Smooth muscle cell (in vitro differentiated cells): Measurements from ENCODE around the gene ARSB. TPM values are rescaled to one million over a fixed set of nuclear protein-coding genes. Genes with fewer than 3 reads are reported as not detected.

Experiments used
- DNase-seq: peaks from one replicate; lab custom pipeline; 2025; ENCODE audit not compliant: unreplicated experiment; lab: John Stamatoyannopoulos, UW
- H2AFZ ChIP-seq: fragments of 200-600 bp; sonication (generic); 2 replicates; pipeline ENCODE4 v1.6.0; 2016; ENCODE audit warnings: antibody characterized with exemption, low read depth, mild to moderate bottlenecking
- H3F3A ChIP-seq: fragments of 200-600 bp; sonication (generic); 2 replicates; pipeline ENCODE4 v1.6.0; 2017; ENCODE audit warnings: antibody characterized with exemption, low read depth
- H3K27ac ChIP-seq: fragments of 200-600 bp; sonication (generic); 2 replicates; pipeline ENCODE4 v1.5.1; 2016; ENCODE audit warnings: low read depth, mild to moderate bottlenecking
- H3K27me3 ChIP-seq: fragments of 200-600 bp; sonication (generic); 2 replicates; pipeline ENCODE4 v1.6.1; 2016; ENCODE audit warnings: low read depth, mild to moderate bottlenecking
- H3K36me3 ChIP-seq: fragments of 200-600 bp; sonication (generic); 2 replicates; pipeline ENCODE4 v1.5.1; 2016; ENCODE audit warnings: low read depth
- H3K4me1 ChIP-seq: fragments of 200-600 bp; sonication (generic); 2 replicates; pipeline ENCODE4 v1.5.1; 2016; ENCODE audit warnings: low read depth
- H3K4me2 ChIP-seq: fragments of 200-600 bp; sonication (generic); 2 replicates; pipeline ENCODE4 v1.6.0; 2016; ENCODE audit warnings: mild to moderate bottlenecking
- H3K4me3 ChIP-seq: fragments of 200-600 bp; sonication (generic); 2 replicates; pipeline ENCODE4 v1.5.1; 2016; ENCODE audit warnings: mild to moderate bottlenecking
- H3K79me2 ChIP-seq: fragments of 200-600 bp; sonication (generic); 2 replicates; pipeline ENCODE4 v1.6.0; 2016; ENCODE audit warnings: low read depth, mild to moderate bottlenecking
- H3K9ac ChIP-seq: fragments of 200-600 bp; sonication (generic); 2 replicates; pipeline ENCODE4 v1.6.0; 2016; ENCODE audit warnings: low read depth
- H3K9me3 ChIP-seq: fragments of 200-600 bp; sonication (generic); replicated peaks from 2 replicates; pipeline ENCODE4 v1.5.1; 2016; ENCODE audit warnings: low read depth
- H4K20me1 ChIP-seq: fragments of 200-600 bp; sonication (generic); 2 replicates; pipeline ENCODE4 v1.6.0; 2016; ENCODE audit warnings: low read depth
- CTCF ChIP-seq: fragments of 200-600 bp; sonication (generic); IDR thresholded peaks from 2 replicates; pipeline ENCODE4 v1.5.1; 2017; ENCODE audit warnings: borderline replicate concordance, mild to moderate bottlenecking, antibody characterized with exemption; ENCODE audit not compliant: insufficient read depth, poor library complexity, severe bottlenecking
- WGBS: methylation state at CpG from one replicate; pipeline ENCODE4 v1.1.7; 2016; ENCODE audit warnings: low lambda C conversion rate; 5-methylcytosine and 5-hydroxymethylcytosine counted together
- polyA plus RNA-seq: library from polyadenylated mRNA; unstranded; fragments of >200 nt; fragmentation: Nextera tagmentation; extraction: Ambion mirVana; gene quantifications from 2 replicates; pipeline ENCODE4 v1.2.1, GENCODE V29; 2016
- total RNA-seq: library from RNA; depleted of rRNA; stranded (reverse); fragments of >200 nt; gene quantifications from 2 replicates; pipeline ENCODE4 v1.2.3, GENCODE V29; 2014

The ARSB gene
- total and polyA plus RNA-seq, 2 experiments from 2014 or later: 17.5 to 23.2 TPM

- 89% methylated on average over 2 of the region's 2 CpGs for WGBS
- no peak for DNase-seq
- no peak overlapping the region for H3K27ac ChIP-seq
Observed at GRCh38 chr5:79014631-79015030, 29.5 kb upstream of the ARSB start.

GRCh38 chr5:79011869-79012268 is 26.8 kb upstream of the ARSB start:
- H4K20me1 ChIP-seq: no peaks in the 10 kb centered on the region
- no peak overlapping the region for H3K4me3 ChIP-seq
- no peak overlapping the region for H3K4me2 ChIP-seq
- no peaks in the 10 kb centered on the region for H3K79me2 ChIP-seq
- H3F3A ChIP-seq: no peaks in the 10 kb centered on the region
- H3K27me3 ChIP-seq: peaks cover 32% of the 10 kb centered on the region
- no peaks in the 10 kb centered on the region for H3K4me1 ChIP-seq
- H2AFZ ChIP-seq: no peak overlapping the region
- H3K9me3 ChIP-seq: no peaks in the 10 kb centered on the region
- DNase-seq: no peak
- no peak overlapping the region for H3K27ac ChIP-seq
- no peaks in the 10 kb centered on the region for H3K36me3 ChIP-seq
- TF ChIP-seq CTCF: no peak
- H3K9ac ChIP-seq: no peak overlapping the region

More at GRCh38 chr5:79014631-79015030, 29.5 kb upstream of the ARSB start:
- Histone ChIP-seq H3F3A (no peaks in the 10 kb centered on the region), H3K36me3 (no peaks in the 10 kb centered on the region), H3K4me1 (no peaks in the 10 kb centered on the region), H4K20me1 (no peaks in the 10 kb centered on the region), H3K4me2 (no peak overlapping the region), H2AFZ (no peak overlapping the region), H3K9me3 (no peaks in the 10 kb centered on the region), H3K27me3 (peaks cover 47% of the 10 kb centered on the region), H3K4me3 (no peak overlapping the region), H3K79me2 (no peaks in the 10 kb centered on the region), H3K9ac (no peak overlapping the region)
- no peak for TF ChIP-seq CTCF

GRCh38 chr5:79011219-79011836 is 26.2 kb upstream of the ARSB start:
- Histone ChIP-seq H3K4me1 (no peaks in the 10 kb centered on the region), H3K4me3 (no peak overlapping the region), H3K36me3 (no peaks in the 10 kb centered on the region), H3K9me3 (no peaks in the 10 kb centered on the region), H3F3A (no peaks in the 10 kb centered on the region), H3K27ac (no peak overlapping the region), H4K20me1 (no peaks in the 10 kb centered on the region), H3K27me3 (peaks cover 26% of the 10 kb centered on the region), H3K4me2 (no peak overlapping the region), H2AFZ (no peak overlapping the region), H3K9ac (no peak overlapping the region), H3K79me2 (no peaks in the 10 kb centered on the region)
- no peak for DNase-seq
- WGBS: 94% methylated on average over 1 of the region's 1 CpG
- no peak for TF ChIP-seq CTCF

- WGBS: 57% methylated on average over 3 of the region's 3 CpGs
Observed at GRCh38 chr5:79008362-79008761, 23.3 kb upstream of the ARSB start.

More at GRCh38 chr5:79008362-79008761, 23.3 kb upstream of the ARSB start:
- Histone ChIP-seq H3K4me3 (no peak overlapping the region), H3K9me3 (no peaks in the 10 kb centered on the region), H3K27ac (no peak overlapping the region), H3K79me2 (no peaks in the 10 kb centered on the region), H3K4me1 (no peaks in the 10 kb centered on the region), H2AFZ (no peak overlapping the region), H3F3A (no peaks in the 10 kb centered on the region), H3K36me3 (no peaks in the 10 kb centered on the region), H4K20me1 (no peaks in the 10 kb centered on the region), H3K9ac (no peak overlapping the region), H3K27me3 (peaks cover 33% of the 10 kb centered on the region), H3K4me2 (no peak overlapping the region)
- DNase-seq: no peak
- no peak for TF ChIP-seq CTCF
